NCI-H146 treated with DMSO at 0.1 percent for 48 hours (cell line): ENCODE data around the gene ALDH3B1.

Experiments
- DNase-seq: peaks from one replicate; lab custom pipeline; 2025; ENCODE audit not compliant: unreplicated experiment; lab: John Stamatoyannopoulos, UW

ALDH3B1 gene

DNA sequence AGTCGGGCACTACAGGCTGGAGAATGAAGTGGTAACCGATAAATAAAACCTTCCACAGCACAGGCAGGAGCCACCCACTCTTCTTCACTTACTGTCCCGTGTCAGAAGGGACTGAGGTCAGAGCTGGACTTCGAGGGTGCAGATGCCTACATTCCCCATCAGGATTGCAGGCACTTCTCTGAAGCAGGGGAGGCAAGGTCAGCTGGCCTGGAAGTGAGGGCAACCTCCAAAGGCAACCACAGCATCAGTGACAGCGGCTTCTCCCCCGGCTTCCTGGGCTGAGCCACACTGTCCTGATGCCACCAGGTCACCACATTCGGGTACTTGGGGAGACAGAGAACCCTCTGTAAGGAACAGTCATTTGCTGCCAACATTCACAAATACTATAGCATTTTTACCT lies 51.4 kb downstream of the ALDH3B1 start:
- DNase-seq: no peak

DNA sequence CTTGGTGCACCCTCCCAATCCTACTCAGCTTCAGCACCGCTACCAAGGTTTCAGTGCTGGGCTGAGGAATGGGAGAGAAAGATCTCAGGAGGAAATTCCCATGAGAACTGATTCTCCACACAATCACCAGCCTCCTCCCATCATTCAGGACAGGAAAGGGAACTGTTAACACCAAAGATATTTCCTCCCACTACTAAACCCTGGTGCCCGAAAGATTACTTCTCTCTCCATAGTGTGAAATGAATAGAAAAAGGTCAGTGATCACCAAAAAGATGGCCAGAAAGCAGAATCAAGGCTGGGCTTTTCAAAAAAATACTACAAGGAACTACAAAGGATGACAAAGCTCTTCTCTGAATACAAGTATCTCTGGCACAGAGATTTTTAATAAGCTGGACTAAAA lies 54.8 kb downstream of the ALDH3B1 start:
- DNase-seq: no peak

DNA sequence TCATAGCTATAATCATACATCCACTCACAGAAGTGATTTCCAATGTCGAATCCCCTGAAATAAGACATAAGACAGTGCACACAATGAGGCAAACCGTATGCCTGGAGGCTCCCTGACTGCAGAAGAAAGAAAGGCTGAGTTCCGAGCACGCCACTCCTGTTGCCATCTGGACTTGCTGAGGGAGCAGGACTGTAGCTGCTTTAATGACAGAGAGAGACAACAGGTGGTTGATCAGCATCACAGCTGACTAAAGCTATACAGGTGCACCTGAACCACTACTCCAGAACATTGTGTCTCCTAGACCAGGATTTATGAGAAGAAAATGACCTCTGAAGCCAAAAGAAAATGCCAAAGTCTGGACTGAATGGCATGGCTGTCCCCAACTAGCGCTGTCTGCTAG lies 55.7 kb downstream of the ALDH3B1 start:
- DNase-seq: no peak

DNA sequence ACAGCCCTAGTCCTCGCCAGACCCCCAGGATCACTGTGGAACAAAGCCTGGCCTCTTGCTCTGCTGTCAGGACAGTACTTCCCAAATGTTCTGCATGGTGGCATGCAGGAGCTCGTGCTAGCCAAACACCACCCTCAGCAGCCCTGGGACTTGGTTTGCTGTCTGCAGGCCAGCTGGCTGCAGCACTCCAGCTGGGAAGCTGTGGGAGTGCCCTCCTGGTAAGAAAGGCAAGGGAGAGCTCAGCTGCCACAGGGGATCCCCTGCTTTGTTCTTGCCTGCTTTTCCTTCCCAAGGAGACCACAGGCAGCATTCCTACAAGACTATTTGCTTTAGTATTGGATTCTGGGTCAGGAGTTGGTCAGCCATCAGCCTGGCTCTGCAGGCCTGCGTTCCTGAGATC lies 56.6 kb downstream of the ALDH3B1 start:
- DNase-seq: no peak

DNA sequence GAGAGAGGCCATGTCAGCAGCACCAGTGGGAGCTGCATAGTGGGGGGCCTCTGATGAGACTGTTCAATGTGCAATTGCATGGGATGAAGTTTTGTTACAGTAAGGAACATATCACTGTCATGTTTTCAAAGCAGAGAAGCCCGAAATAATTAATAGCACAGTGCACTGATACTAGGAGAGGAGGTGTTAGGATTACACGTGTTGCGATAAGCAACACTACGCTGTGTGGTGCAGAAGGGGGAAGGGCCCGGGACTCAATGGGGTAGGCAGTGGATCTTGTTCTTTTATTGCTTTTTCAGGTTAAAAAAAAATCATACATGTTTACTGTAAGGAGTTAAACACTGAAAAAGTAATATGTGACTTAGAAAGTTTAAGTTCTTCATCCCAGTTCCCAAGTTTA lies 57.9 kb downstream of the ALDH3B1 start:
- DNase-seq: no peak

DNA sequence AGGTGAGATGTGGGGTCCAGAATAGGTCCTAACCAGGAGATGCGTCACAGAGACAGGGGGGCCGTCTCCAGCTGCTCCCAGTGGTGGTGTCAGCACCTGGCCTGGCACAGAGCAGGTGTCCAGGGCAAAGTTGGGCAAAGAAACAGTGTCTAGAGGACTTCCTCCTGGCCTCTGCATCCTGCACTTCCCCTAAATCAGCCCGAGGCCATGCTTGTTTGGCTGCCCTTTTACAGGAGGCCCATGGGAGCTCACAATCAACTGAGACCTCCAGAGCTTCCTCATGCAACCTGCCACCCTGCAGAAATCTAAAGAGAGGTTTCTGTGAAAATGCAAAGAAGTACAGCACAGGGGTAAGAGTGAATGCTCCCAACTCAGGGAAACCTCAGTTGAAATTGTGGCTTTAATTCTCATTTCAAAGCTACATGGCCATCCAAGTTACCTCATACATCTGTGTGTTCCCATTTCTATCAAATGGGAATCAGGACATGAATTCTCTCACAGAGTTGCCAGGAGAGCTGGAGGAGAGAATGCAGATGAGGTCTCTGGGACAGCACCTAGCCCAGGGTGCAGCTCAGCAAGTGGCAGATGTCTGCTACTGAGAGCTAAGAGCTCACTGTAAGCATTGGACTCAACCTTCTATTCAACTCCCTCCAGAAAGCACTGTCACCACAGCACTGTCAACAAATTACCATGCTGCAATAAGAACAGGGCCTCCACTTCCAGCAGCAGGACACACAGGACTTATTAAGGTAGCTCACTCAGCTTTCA lies 61.3 kb downstream of the ALDH3B1 start:
- DNase-seq: no peak

DNA sequence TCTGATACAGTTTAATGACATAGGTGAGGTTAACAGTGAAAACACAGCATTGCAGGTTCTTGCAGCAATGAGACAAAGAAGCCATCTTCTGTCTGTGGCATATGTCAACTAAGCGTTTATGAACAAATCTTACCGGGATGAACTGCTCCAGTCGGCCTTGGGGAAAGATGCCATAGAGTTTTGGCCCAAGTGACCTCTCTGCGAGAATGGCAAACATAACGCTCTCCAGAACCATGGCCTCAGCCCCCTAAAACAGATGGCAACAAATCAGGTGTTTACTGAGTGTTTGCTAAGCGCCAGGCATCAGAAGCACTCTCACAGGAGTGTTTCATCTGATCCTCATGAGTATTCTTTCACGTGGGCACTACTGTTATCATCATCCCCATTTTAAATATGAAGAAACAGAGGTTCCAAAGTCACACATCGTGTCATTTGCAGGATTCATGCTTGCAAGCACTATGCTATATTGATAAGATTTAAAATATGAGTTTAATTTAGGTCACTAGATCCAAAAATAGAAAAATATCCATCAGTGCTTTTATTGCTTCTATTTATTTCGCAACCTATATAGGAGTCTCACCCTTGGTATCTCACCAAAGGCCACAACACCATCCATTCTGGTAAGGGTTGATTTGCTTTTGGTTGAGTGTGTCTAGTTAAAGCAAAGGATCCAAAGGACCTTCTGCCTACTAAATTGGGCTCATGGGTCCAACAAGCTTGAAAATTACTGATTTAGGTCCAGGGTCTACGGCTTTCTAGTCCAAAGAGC lies 64.6 kb downstream of the ALDH3B1 start:
- DNase-seq: no peak

DNA sequence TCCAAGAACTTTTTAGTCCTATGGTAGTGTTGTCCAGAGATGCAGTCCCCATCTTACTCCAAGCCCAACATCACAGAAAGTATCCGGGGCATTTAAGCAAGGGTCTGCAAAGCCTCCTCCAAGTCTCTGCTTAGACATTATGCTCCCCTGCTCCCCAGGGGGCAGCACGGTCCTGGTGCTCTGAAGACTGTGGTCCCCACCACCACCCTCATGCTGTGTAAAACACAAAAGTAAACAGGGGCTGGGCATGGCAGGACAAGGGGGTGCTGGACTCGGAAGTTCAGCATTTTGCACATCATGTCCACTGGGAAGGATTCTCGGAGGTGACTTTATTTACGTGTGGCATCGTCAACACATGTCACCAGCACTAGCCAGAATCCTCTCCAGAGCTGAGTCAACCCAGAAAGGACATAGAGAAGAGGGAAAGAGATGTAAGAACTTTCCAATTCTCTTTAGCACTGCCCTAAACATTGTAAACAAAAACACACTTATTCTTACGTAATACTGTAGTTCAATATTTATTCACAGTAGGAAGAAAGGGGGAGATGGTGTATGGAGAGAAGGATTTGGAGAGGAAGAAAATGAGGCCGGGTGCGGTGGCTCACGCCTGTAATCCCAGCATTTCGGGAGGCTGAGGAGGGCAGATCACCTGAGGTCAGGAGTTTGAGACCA lies 66.4 kb downstream of the ALDH3B1 start:
- DNase-seq: no peak

DNA sequence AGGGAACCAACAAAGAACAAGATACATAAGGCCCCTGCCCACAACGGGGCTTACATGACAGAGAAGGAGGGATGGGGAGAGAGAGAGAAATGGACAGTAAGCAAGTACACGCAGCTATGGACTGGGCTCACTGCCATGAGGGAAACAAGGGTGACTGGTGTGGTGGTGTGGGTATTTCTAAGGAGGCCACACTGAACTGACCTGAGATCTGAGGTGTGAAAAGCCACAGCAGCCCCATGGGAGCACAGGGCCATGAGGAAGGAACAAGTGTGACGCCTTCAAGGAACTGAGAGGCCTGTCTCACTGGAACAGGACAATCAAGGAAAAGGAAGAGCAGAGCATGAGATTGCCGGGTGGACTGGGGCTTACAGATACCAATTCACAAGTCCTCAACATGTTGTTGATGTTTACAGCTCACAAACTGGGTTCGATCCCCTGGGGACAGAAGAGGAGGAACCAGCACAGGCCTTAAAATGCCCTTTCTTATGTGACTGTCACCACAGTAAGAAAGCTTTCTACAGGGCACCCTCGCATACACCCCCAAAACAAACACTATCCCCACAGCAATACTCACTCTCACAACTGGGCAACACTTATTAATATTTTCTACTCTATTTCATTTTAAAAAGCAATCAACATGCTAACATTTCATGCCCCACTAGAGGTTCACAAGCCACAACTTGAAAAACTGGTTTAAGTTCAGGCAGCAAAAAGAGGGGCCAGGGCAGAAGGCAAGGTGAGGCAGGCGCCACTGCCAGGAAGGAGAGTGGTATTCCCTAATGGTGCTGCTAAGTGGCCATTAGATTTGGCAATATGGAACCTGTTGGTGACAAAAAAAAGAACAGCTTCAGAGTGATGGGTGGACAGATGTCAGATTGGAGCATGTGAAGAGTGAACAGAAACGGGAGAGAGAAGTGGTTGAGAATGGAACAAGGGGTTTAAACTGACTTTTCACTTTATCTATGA lies 67.8 kb downstream of the ALDH3B1 start:
- no peak for DNase-seq
